ENCODE results near the gene MRPL54. TPM values are rescaled to one million over a fixed set of nuclear protein-coding genes. Genes with fewer than 3 reads are reported as not detected.

The MRPL54 gene
- total RNA-seq, 2 donors from 2014 or later: 63.9 to 86.2 TPM

GRCh38 chr19:3768015-3768747, 5.7 kb downstream of the MRPL54 start:
- H3K9me3 ChIP-seq (ENCODE audit: control insufficient read depth, low read length, poor library complexity, severe bottlenecking): no peaks in the 10 kb centered on the region
- Mint-ChIP-seq H3K4me3 (no peak overlapping the region), H3K36me3 (ENCODE audit: low read depth) (peaks cover 5% of the 10 kb centered on the region)

GRCh38 chr19:3768748-3769099, 6.2 kb downstream of the MRPL54 start:
- H3K9me3 ChIP-seq (ENCODE audit: control insufficient read depth, low read length, poor library complexity, severe bottlenecking): no peaks in the 10 kb centered on the region
- H3K27ac Mint-ChIP-seq: no peak overlapping the region
- no peaks in the 10 kb centered on the region for H3K27me3 Mint-ChIP-seq
- DNase-seq (no peak), ATAC-seq (no peak)
- peaks cover 14% of the 10 kb centered on the region for H3K4me1 Mint-ChIP-seq
- H3K36me3 Mint-ChIP-seq (ENCODE audit: low read depth): peaks cover 5% of the 10 kb centered on the region
- peak overlapping the region; percentile 58 for H3K4me3 Mint-ChIP-seq

More at GRCh38 chr19:3768015-3768747, 5.7 kb downstream of the MRPL54 start:
- no peak for ATAC-seq
- H3K27ac Mint-ChIP-seq: no peak overlapping the region
- no peaks in the 10 kb centered on the region for H3K27me3 Mint-ChIP-seq
- DNase-seq: no peak
- H3K4me1 Mint-ChIP-seq: peaks cover 14% of the 10 kb centered on the region

- DNase-seq: no peak
- peaks cover 5% of the 10 kb centered on the region for H3K36me3 Mint-ChIP-seq (ENCODE audit: low read depth)
- H3K27ac Mint-ChIP-seq: no peak overlapping the region
- peaks cover 16% of the 10 kb centered on the region for H3K4me1 Mint-ChIP-seq
- peak; percentile 18 for ATAC-seq
- H3K4me3 Mint-ChIP-seq: no peak overlapping the region
- H3K27me3 Mint-ChIP-seq: no peaks in the 10 kb centered on the region
- H3K9me3 ChIP-seq (ENCODE audit: control insufficient read depth, low read length, poor library complexity, severe bottlenecking): no peaks in the 10 kb centered on the region
These were observed 7.0 kb downstream of the MRPL54 start for GRCh38 chr19:3769494-3769893.

- H3K9me3 ChIP-seq (ENCODE audit: control insufficient read depth, low read length, poor library complexity, severe bottlenecking): no peaks in the 10 kb centered on the region
- Mint-ChIP-seq H3K36me3 (ENCODE audit: low read depth) (peaks cover 5% of the 10 kb centered on the region), H3K27ac (peak overlapping the region; percentile 63), H3K27me3 (no peaks in the 10 kb centered on the region), H3K4me3 (no peak overlapping the region), H3K4me1 (peaks cover 16% of the 10 kb centered on the region)
- no peak for ATAC-seq
- DNase-seq: no peak
These were observed 7.9 kb downstream of the MRPL54 start for GRCh38 chr19:3770136-3770999.

- ATAC-seq (no peak), DNase-seq (no peak)
- Mint-ChIP-seq H3K4me3 (no peak overlapping the region), H3K27ac (peak overlapping the region; percentile 63), H3K36me3 (ENCODE audit: low read depth) (peaks cover 5% of the 10 kb centered on the region), H3K4me1 (peaks cover 15% of the 10 kb centered on the region), H3K27me3 (no peaks in the 10 kb centered on the region)
- no peaks in the 10 kb centered on the region for H3K9me3 ChIP-seq (ENCODE audit: control insufficient read depth, low read length, poor library complexity, severe bottlenecking)
These were observed 8.8 kb downstream of the MRPL54 start for GRCh38 chr19:3771000-3771905.

GRCh38 chr19:3771906-3772455, 9.5 kb downstream of the MRPL54 start, which contains the start of gene RAX2:
TSS of gene RAX2 (minus strand) at chr19:3772228. CDS start at chr19:3771742, 486 bp downstream.
- H3K27ac Mint-ChIP-seq: peak within 1 kb of the TSS; percentile 63
- DNase-seq (no peak), ATAC-seq (no peak)
- no peaks in the 10 kb centered on the region for H3K9me3 ChIP-seq (ENCODE audit: control insufficient read depth, low read length, poor library complexity, severe bottlenecking)
- H3K4me1 Mint-ChIP-seq: peaks cover 9% of the 10 kb centered on the region
- peaks cover 5% of the 10 kb centered on the region for H3K36me3 Mint-ChIP-seq (ENCODE audit: low read depth)
- no peak within 1 kb of the TSS for H3K4me3 Mint-ChIP-seq
- H3K27me3 Mint-ChIP-seq: no peaks in the 10 kb centered on the region

GRCh38 chr19:3773814-3774515, 11.5 kb downstream of the MRPL54 start:
- peak overlapping the region; percentile 34 for H3K27ac Mint-ChIP-seq
- no peaks in the 10 kb centered on the region for H3K27me3 Mint-ChIP-seq
- DNase-seq: no peak
- ATAC-seq: no peak
- H3K4me3 Mint-ChIP-seq: no peak overlapping the region
- peaks cover 7% of the 10 kb centered on the region for H3K4me1 Mint-ChIP-seq
- H3K9me3 ChIP-seq (ENCODE audit: control insufficient read depth, low read length, poor library complexity, severe bottlenecking): no peaks in the 10 kb centered on the region
- peaks cover 2% of the 10 kb centered on the region for H3K36me3 Mint-ChIP-seq (ENCODE audit: low read depth)

- H3K4me3 Mint-ChIP-seq: no peak overlapping the region
- H3K36me3 Mint-ChIP-seq (ENCODE audit: low read depth): peaks cover 2% of the 10 kb centered on the region
- ATAC-seq: no peak
- H3K27ac Mint-ChIP-seq: no peak overlapping the region
- H3K27me3 Mint-ChIP-seq: no peaks in the 10 kb centered on the region
- no peaks in the 10 kb centered on the region for H3K9me3 ChIP-seq (ENCODE audit: control insufficient read depth, low read length, poor library complexity, severe bottlenecking)
- H3K4me1 Mint-ChIP-seq: peaks cover 6% of the 10 kb centered on the region
- no peak for DNase-seq
These were observed 12.3 kb downstream of the MRPL54 start for GRCh38 chr19:3774621-3775373.

- no peak overlapping the region for H3K4me3 Mint-ChIP-seq
- DNase-seq (no peak), ATAC-seq (no peak)
- H3K27ac Mint-ChIP-seq: no peak overlapping the region
- H3K27me3 Mint-ChIP-seq: no peaks in the 10 kb centered on the region
- H3K9me3 ChIP-seq (ENCODE audit: control insufficient read depth, low read length, poor library complexity, severe bottlenecking): no peaks in the 10 kb centered on the region
- peaks cover 2% of the 10 kb centered on the region for H3K36me3 Mint-ChIP-seq (ENCODE audit: low read depth)
- H3K4me1 Mint-ChIP-seq: peaks cover 6% of the 10 kb centered on the region
These were observed 12.9 kb downstream of the MRPL54 start for GRCh38 chr19:3775374-3775711.

GRCh38 chr19:3775831-3776230, 13.3 kb downstream of the MRPL54 start:
- no peak overlapping the region for H3K4me3 Mint-ChIP-seq
- DNase-seq: no peak
- peaks cover 6% of the 10 kb centered on the region for H3K4me1 Mint-ChIP-seq
- no peak for ATAC-seq
- H3K36me3 Mint-ChIP-seq (ENCODE audit: low read depth): peaks cover 2% of the 10 kb centered on the region
- H3K27me3 Mint-ChIP-seq: no peaks in the 10 kb centered on the region
- H3K27ac Mint-ChIP-seq: no peak overlapping the region
- no peaks in the 10 kb centered on the region for H3K9me3 ChIP-seq (ENCODE audit: control insufficient read depth, low read length, poor library complexity, severe bottlenecking)

- no peaks in the 10 kb centered on the region for H3K36me3 Mint-ChIP-seq (ENCODE audit: low read depth)
- H3K9me3 ChIP-seq (ENCODE audit: control insufficient read depth, low read length, poor library complexity, severe bottlenecking): no peaks in the 10 kb centered on the region
- no peak for ATAC-seq
- no peak overlapping the region for H3K27ac Mint-ChIP-seq
- peaks cover 3% of the 10 kb centered on the region for H3K4me1 Mint-ChIP-seq
- DNase-seq: no peak
- H3K4me3 Mint-ChIP-seq: no peak overlapping the region
- no peaks in the 10 kb centered on the region for H3K27me3 Mint-ChIP-seq
These were observed 14.1 kb downstream of the MRPL54 start for GRCh38 chr19:3776479-3777040.

All from T-helper 17 cell (primary cell).